HUES48 (cell line): ENCODE data around the gene PSMA4.
"Not testable (repeated sequence)": the region's sequence is repeated elsewhere in the genome, so short reads cannot be mapped to it uniquely, and the experiment has no call there.

Source experiments
- H3K27ac ChIP-seq: one replicate; pipeline ENCODE4 v1.7.0; 2013; ENCODE audit warnings: low read depth, low read length, inconsistent platforms
- H3K27me3 ChIP-seq: 2 replicates; pipeline ENCODE4 v1.6.1; 2013; ENCODE audit warnings: mild to moderate bottlenecking, low read length; ENCODE audit not compliant: control insufficient read depth, insufficient read depth
- H3K36me3 ChIP-seq: 2 replicates; pipeline ENCODE4 v1.6.1; 2013; ENCODE audit warnings: low read length; ENCODE audit not compliant: control insufficient read depth, insufficient read depth
- H3K4me1 ChIP-seq: 2 replicates; pipeline ENCODE4 v1.6.1; 2013; ENCODE audit warnings: mild to moderate bottlenecking, low read length; ENCODE audit not compliant: control insufficient read depth, insufficient read depth
- H3K4me3 ChIP-seq: 2 replicates; pipeline ENCODE4 v1.5.1; 2013; ENCODE audit warnings: mild to moderate bottlenecking, low read depth, low read length
- H3K9ac ChIP-seq: 2 replicates; pipeline ENCODE4 v1.6.1; 2013; ENCODE audit warnings: mild to moderate bottlenecking, low read depth, low read length, moderate library complexity
- H3K9me3 ChIP-seq: 2 replicates; pipeline ENCODE4 v1.6.1; 2013; ENCODE audit warnings: low read length; ENCODE audit not compliant: control insufficient read depth, insufficient read depth

PSMA4 gene

DNA sequence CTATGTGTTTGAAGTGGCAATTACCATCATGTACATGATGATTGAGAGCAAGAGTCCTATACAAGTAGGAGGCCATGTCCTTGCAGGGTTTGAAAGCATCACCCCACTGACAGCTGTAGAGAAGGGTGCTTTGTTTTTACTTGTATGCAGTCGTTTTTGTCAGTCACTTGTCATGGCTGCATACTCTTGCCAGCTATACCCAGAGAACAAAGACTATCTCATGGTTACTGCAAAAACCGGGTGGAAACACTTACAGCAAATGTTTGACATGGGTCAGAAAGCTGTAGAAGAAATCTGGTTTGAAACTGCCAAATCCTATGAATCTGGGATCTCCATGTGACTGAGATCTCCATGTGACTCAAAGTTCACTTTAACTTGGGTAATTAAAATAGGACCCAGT, 6.9 kb upstream of the PSMA4 start:
- Histone ChIP-seq H3K4me3 (no peak overlapping the region), H3K27me3 (no peaks in the 10 kb centered on the region), H3K9ac (no peak overlapping the region), H3K36me3 (no peaks in the 10 kb centered on the region), H3K27ac (no peak overlapping the region), H3K9me3 (no peaks in the 10 kb centered on the region), H3K4me1 (no peaks in the 10 kb centered on the region)

DNA sequence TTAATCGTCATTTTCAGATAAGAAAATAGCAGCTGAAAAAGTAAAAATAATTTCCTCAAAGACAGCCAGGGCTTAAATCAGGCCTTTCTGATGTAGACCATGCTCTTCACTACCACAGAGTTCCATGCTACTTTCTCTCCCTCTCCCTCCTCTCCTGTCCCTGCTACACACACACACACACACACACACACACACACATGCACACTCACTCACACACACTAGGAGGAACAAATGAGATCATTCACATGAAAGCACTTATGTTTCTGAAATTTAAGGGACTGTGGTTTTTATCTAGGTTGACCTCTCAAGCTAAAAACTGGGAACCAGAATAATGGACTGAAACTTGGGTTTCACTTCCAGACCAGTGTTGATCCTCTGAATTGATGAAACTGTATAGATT, 4.1 kb upstream of the PSMA4 start:
- no peaks in the 10 kb centered on the region for H3K9me3 ChIP-seq
- no peak overlapping the region for H3K4me3 ChIP-seq
- H3K27me3 ChIP-seq: no peaks in the 10 kb centered on the region
- H3K36me3 ChIP-seq: no peaks in the 10 kb centered on the region
- H3K27ac ChIP-seq: no peak overlapping the region
- no peaks in the 10 kb centered on the region for H3K4me1 ChIP-seq
- no peak overlapping the region for H3K9ac ChIP-seq

DNA sequence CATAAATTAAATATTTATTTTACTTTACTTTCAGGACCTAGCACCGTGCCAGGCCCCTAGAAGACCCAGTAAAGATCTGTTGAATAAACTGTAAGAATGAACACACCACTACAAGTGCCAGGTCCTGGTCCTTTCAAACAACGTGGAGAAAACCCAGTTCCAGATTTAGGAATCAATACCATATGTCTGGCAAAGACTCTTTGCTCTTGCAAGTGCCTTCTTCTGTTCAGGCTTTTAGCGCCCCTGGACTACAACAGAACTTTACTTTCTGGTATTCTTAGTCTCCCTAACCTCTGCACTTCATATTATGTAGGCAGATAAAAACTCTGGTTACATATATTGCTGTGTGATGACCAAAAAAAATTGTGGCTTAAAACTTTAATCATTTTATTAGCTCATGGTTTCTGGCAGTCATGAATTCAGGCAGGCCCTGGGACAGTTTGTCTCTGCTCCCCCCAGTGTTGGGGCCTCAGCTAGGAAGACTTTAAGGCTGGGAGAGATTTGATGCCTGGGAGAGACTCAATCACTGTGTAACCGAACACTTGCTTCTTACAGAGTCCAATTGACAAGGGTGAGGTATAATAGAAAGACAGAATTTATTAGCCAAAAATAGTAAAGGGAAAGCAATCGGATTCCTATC, 2.9 kb upstream of the PSMA4 start:
- Histone ChIP-seq H3K9ac (no peak overlapping the region), H3K4me3 (no peak overlapping the region), H3K27ac (no peak overlapping the region), H3K9me3 (no peaks in the 10 kb centered on the region), H3K27me3 (no peaks in the 10 kb centered on the region), H3K36me3 (peaks cover 8% of the 10 kb centered on the region), H3K4me1 (no peaks in the 10 kb centered on the region)

DNA sequence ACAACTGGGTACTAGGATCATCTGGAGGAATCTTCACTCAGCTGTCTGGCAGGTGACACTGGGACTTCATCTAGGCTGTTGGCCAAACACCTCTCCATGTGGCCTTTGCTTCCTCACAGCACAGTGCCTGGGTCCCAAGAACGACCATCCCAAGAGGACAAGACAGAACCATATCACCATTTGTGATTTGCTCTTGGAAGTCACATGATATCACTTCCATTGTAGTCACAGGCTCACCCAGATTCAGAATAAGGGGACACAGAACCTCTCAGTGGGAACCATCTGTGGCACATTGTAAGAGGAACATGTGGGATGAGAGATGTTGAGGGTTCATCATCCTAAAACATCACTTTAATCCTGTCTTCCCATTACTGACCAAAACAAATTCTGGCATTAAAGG, 1.9 kb upstream of the PSMA4 start:
- H3K36me3 ChIP-seq: peaks cover 18% of the 10 kb centered on the region
- no peaks in the 10 kb centered on the region for H3K27me3 ChIP-seq
- H3K4me1 ChIP-seq: no peaks in the 10 kb centered on the region
- no peaks in the 10 kb centered on the region for H3K9me3 ChIP-seq
- H3K27ac ChIP-seq: no peak overlapping the region
- no peak overlapping the region for H3K4me3 ChIP-seq
- no peak overlapping the region for H3K9ac ChIP-seq

DNA sequence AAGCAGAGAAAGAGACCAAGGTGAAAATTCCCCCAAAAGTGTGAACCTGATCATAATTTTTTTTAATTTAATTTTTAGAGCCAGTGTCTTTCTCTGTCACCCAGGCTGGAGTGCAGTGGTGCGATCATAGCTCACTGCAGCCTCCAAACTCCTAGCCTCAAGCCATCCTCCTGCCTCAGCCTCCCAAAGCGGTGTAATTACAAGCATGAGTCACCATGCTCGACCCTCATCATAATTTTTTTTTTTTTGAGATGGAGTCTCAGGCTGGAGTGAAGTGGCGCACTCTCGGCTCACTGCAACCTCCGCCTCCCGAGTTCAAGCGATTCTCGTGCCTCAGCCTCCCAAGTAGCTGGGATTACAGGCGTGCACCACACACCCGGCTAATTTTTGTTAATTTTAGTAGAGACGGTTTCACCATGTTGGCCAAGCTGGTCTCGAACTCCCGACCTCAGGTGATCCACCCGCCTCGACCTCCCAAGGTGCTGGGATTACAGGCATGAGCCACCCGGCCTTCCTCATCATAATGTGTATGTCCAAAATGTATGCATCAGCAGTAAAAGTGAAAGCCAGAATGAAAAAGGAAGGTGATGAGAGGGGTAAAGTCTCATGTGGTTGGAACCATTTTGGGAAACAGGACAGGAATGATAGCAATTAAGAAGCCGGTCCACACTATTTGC, 642 bp upstream of the PSMA4 start:
- H3K9me3 ChIP-seq, H3K27me3 ChIP-seq, H3K4me1 ChIP-seq: not testable (repeated sequence)
- peak overlapping the region; percentile 96 for H3K4me3 ChIP-seq
- H3K36me3 ChIP-seq: peaks cover 29% of the 10 kb centered on the region
- peak overlapping the region; percentile 97 for H3K27ac ChIP-seq
- H3K9ac ChIP-seq: peak overlapping the region; percentile 94

- Histone ChIP-seq H3K27ac (peak overlapping the region; percentile 97), H3K4me1 (no peaks in the 10 kb centered on the region), H3K36me3 (peaks cover 44% of the 10 kb centered on the region), H3K4me3 (peak overlapping the region; percentile 96), H3K27me3 (no peaks in the 10 kb centered on the region), H3K9me3 (no peaks in the 10 kb centered on the region), H3K9ac (peak overlapping the region; percentile 94)
These were observed 863 bp downstream of the PSMA4 start for GRCh38 chr15:78540871-78541743.

GRCh38 chr15:78541744-78542034, 1.4 kb downstream of the PSMA4 start:
- Histone ChIP-seq H3K27me3 (no peaks in the 10 kb centered on the region), H3K9me3 (no peaks in the 10 kb centered on the region), H3K4me1 (no peaks in the 10 kb centered on the region), H3K4me3 (peak overlapping the region; percentile 96), H3K27ac (no peak overlapping the region), H3K36me3 (peaks cover 50% of the 10 kb centered on the region), H3K9ac (no peak overlapping the region)

DNA sequence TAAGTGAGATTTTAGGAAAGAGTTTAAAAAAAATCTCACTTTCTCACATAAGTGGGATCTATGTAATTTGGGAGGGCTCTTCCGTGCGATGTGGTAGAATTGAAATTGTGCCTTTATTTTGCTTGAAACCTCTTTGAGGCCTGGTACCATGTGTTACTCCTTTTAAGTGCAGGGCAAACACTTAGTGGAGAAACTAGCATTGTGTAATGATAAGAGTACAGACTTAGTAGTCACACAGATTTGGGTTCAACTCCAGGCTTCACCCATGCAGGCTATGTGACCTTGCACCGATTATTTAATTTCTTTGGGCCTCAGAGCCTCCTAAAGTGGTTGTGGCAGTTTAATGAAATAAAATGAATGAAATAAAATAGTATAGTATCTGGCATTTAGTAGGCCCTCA, 2.4 kb downstream of the PSMA4 start:
- no peaks in the 10 kb centered on the region for H3K27me3 ChIP-seq
- no peak overlapping the region for H3K9ac ChIP-seq
- no peaks in the 10 kb centered on the region for H3K9me3 ChIP-seq
- H3K36me3 ChIP-seq: peaks cover 60% of the 10 kb centered on the region
- H3K27ac ChIP-seq: no peak overlapping the region
- H3K4me1 ChIP-seq: no peaks in the 10 kb centered on the region
- H3K4me3 ChIP-seq: no peak overlapping the region

DNA sequence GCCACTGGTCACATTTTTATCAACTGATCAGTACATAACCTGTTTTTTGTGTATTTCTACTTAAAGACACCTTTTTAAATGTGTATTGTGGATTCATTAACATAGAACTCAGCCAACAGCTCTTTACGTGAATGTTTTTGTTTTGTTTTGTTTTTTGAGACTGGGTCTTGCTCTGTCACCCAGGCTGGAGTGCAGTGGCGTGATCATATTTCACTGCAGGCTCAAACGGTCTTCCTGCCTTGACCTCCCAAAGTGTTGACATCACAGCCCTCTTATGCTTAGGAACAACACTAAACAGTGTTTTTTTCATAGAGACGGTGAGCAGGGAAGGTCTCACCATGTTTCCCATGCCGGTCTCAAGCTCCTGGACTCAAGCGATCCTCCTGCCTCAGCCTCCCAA, 9.9 kb downstream of the PSMA4 start:
- Histone ChIP-seq H3K4me3 (no peak overlapping the region), H3K9me3 (no peaks in the 10 kb centered on the region), H3K27ac (no peak overlapping the region), H3K4me1 (no peaks in the 10 kb centered on the region; the same call in 1 of the 2 replicates), H3K9ac (no peak overlapping the region), H3K36me3 (peaks cover 61% of the 10 kb centered on the region), H3K27me3 (no peaks in the 10 kb centered on the region)

DNA sequence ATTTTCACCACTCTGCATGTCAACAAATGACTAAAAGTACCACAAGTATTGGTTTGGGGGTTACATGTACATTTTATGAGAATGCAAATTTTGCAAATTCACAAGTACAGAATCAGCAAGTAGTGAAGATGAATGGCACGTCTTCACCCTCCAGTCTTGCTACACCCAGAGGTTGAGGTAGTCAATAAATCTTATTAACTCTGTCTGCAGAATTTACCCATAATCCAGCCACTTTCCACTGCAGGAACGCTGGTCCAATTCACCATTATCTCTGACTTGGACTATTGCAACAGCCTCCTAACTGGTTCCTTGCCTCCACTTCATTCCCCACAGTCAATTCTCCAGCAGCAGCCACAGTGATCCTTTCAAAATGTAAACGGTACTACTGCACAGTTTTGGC, 10.6 kb downstream of the PSMA4 start:
- H3K27ac ChIP-seq: no peak overlapping the region
- H3K27me3 ChIP-seq: no peaks in the 10 kb centered on the region
- peaks cover 55% of the 10 kb centered on the region for H3K36me3 ChIP-seq
- H3K4me1 ChIP-seq: no peaks in the 10 kb centered on the region; the same call in 1 of the 2 replicates
- H3K4me3 ChIP-seq: no peak overlapping the region
- no peaks in the 10 kb centered on the region for H3K9me3 ChIP-seq
- H3K9ac ChIP-seq: no peak overlapping the region

DNA sequence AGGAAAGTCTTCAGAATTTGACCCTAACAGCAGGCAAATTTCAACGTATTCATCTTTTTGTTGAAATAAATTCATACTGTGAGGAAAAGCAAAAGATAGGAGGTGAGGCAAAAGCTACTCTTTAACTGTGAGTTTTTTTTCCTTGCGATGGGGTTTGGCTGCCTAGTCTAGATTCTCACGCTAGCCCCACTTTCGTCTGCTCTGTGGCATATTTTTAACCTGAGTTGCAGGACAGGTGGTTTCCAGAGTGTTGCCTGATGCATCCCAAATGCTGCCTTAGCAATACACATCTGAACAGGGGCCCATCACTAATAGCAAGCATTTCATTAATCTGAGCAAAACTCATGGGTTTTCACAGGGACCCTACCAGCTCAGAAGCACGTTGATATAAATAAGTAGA, 11.7 kb downstream of the PSMA4 start:
- Histone ChIP-seq H3K9me3 (no peaks in the 10 kb centered on the region), H3K36me3 (peaks cover 44% of the 10 kb centered on the region), H3K27me3 (no peaks in the 10 kb centered on the region), H3K4me3 (no peak overlapping the region), H3K4me1 (no peaks in the 10 kb centered on the region; the same call in 1 of the 2 replicates), H3K27ac (no peak overlapping the region), H3K9ac (no peak overlapping the region)
